Peyer's patch (tissue), 4 donors: ENCODE measurements around the gene EPHB4. TPM values are rescaled to one million over a fixed set of nuclear protein-coding genes. Genes with fewer than 3 reads are reported as not detected.

Source experiments
- DNase-seq, 3 donors: peaks; one replicate each; pipeline ENCODE4 v3.0.0-alpha.2; 2017 to 2019
- H3K27ac ChIP-seq, 4 donors: fragments of 200-600 bp; sonication (generic); one replicate each; pipeline ENCODE4 v1.5.1; 2016 to 2019
- H3K27me3 ChIP-seq, 2 donors: fragments of 200-600 bp; sonication (generic); one replicate each; pipeline ENCODE4 v1.5.1; 2019
- H3K36me3 ChIP-seq, 3 donors: fragments of 200-600 bp; sonication (generic); one replicate each; pipeline ENCODE4 v1.5.1; 2016 to 2019
- H3K4me1 ChIP-seq, 4 donors: fragments of 200-600 bp; sonication (generic); one replicate each; pipeline ENCODE4 v1.5.1; 2016 to 2019
- H3K4me3 ChIP-seq, 4 donors: fragments of 200-600 bp; sonication (generic); 1 replicate in 3 of 4; 2 replicates in 1 of 4; pipeline ENCODE4 v1.5.1; 2016 to 2019; ENCODE audit warnings: mild to moderate bottlenecking in 1 of 4
- H3K9me3 ChIP-seq, 4 donors: fragments of 200-600 bp; sonication (generic); one replicate each; pipeline ENCODE4 v1.5.1; 2016 to 2019; ENCODE audit warnings: mild to moderate bottlenecking in 1 of 4
- CTCF ChIP-seq, 6 experiments: fragments of 450-650 bp in 4 of 6; fragments of 200-600 bp in 2 of 6; sonication (generic) in 1 of 6; IDR thresholded peaks; one replicate each; pipeline ENCODE4 v1.5.1; 2017 to 2019; ENCODE audit warnings: antibody characterized with exemption in 6 of 6, mild to moderate bottlenecking in 3 of 6, moderate library complexity in 1 of 6
- POLR2A ChIP-seq, 2 donors: fragments of 450-650 bp; IDR thresholded peaks; one replicate each; pipeline ENCODE4 v1.5.1; 2017; ENCODE audit warnings: antibody characterized with exemption in 2 of 2, mild to moderate bottlenecking in 2 of 2, moderate library complexity in 2 of 2
- total RNA-seq, 4 donors: library from RNA; depleted of rRNA; stranded (reverse); fragments of >200 nt; gene quantifications; one replicate each; pipeline ENCODE4 v1.1.0, GENCODE V29; 2016

EPHB4 gene
- total RNA-seq, 4 donors from 2014 or later, result 10.3 to 48.7 (median 31.7) TPM

- H3K9me3 ChIP-seq, result peaks cover 0 to 4% (median 0%) of the 10 kb centered on the region in 4 donors
- no peak overlapping the region for H3K4me3 ChIP-seq
- no peaks in the 10 kb centered on the region for H3K36me3 ChIP-seq
- no peak for DNase-seq
- no peak for TF ChIP-seq CTCF (IDR thresholded peaks at IDR 0.05)
- TF ChIP-seq POLR2A (IDR thresholded peaks at IDR 0.05), result no peak
- H3K27me3 ChIP-seq, result no peaks in the 10 kb centered on the region
- H3K4me1 ChIP-seq, result peaks cover 0 to 43% (median 7%) of the 10 kb centered on the region in 4 donors
- peak overlapping the region in 2 of 4 donors; percentile 25 to 35 for H3K27ac ChIP-seq
These were observed 1.9 kb upstream of the EPHB4 start for GRCh38 chr7:100829150-100829716.

GRCh38 chr7:100826514-100827329 is 601 bp downstream of the EPHB4 start:
- TF ChIP-seq POLR2A (IDR thresholded peaks at IDR 0.05), result no peak
- no peak for TF ChIP-seq CTCF (IDR thresholded peaks at IDR 0.05)
- no peaks in the 10 kb centered on the region for H3K27me3 ChIP-seq
- DNase-seq, result no peak

GRCh38 chr7:100825751-100826513 is 1.4 kb downstream of the EPHB4 start:
- Histone ChIP-seq H3K4me1 (peaks cover 0 to 43% (median 7%) of the 10 kb centered on the region in 4 donors), H3K27me3 (no peaks in the 10 kb centered on the region), H3K9me3 (peaks cover 0 to 4% (median 0%) of the 10 kb centered on the region in 4 donors), H3K27ac (peak overlapping the region in 2 of 4 donors; percentile 80 to 87), H3K4me3 (peak overlapping the region; percentile 33 to 89 (median 64)), H3K36me3 (peaks cover 0 to 25% (median 0%) of the 10 kb centered on the region in 3 donors)
- TF ChIP-seq POLR2A (IDR thresholded peaks at IDR 0.05) (no peak), CTCF (IDR thresholded peaks at IDR 0.05) (peak in 1 of 6 experiments; percentile 7)
- no peak for DNase-seq

More at GRCh38 chr7:100826514-100827329, 601 bp downstream of the EPHB4 start:
- Histone ChIP-seq H3K4me3 (peak overlapping the region; percentile 33 to 89 (median 64)), H3K27ac (peak overlapping the region; percentile 51 to 87 (median 72)), H3K4me1 (peaks cover 0 to 43% (median 7%) of the 10 kb centered on the region in 4 donors), H3K9me3 (peaks cover 0 to 4% (median 0%) of the 10 kb centered on the region in 4 donors), H3K36me3 (peaks cover 0 to 19% (median 0%) of the 10 kb centered on the region in 3 donors)

GRCh38 chr7:100825215-100825671 is 2.1 kb downstream of the EPHB4 start:
- H3K36me3 ChIP-seq, result peaks cover 0 to 29% (median 0%) of the 10 kb centered on the region in 3 donors
- peaks cover 0 to 4% (median 0%) of the 10 kb centered on the region in 4 donors for H3K9me3 ChIP-seq
- no peak for DNase-seq
- no peaks in the 10 kb centered on the region for H3K27me3 ChIP-seq
- TF ChIP-seq CTCF (IDR thresholded peaks at IDR 0.05) (no peak), POLR2A (IDR thresholded peaks at IDR 0.05) (no peak)
- H3K4me1 ChIP-seq, result peaks cover 0 to 43% (median 7%) of the 10 kb centered on the region in 4 donors
- H3K27ac ChIP-seq, result peak overlapping the region in 2 of 4 donors; percentile 80 to 87
- peak overlapping the region in 2 of 4 donors; percentile 76 to 89 for H3K4me3 ChIP-seq
